Smooth muscle cell (in vitro differentiated cells): Measurements from ENCODE around the gene PRICKLE4. TPM values are rescaled to one million over a fixed set of nuclear protein-coding genes. Genes with fewer than 3 reads are reported as not detected.

Experiments
- DNase-seq: peaks from one replicate; lab custom pipeline; 2025; ENCODE audit not compliant: unreplicated experiment; lab: John Stamatoyannopoulos, UW
- H2AFZ ChIP-seq: fragments of 200-600 bp; sonication (generic); 2 replicates; pipeline ENCODE4 v1.6.0; 2016; ENCODE audit warnings: antibody characterized with exemption, low read depth, mild to moderate bottlenecking
- H3F3A ChIP-seq: fragments of 200-600 bp; sonication (generic); 2 replicates; pipeline ENCODE4 v1.6.0; 2017; ENCODE audit warnings: antibody characterized with exemption, low read depth
- H3K27ac ChIP-seq: fragments of 200-600 bp; sonication (generic); 2 replicates; pipeline ENCODE4 v1.5.1; 2016; ENCODE audit warnings: low read depth, mild to moderate bottlenecking
- H3K27me3 ChIP-seq: fragments of 200-600 bp; sonication (generic); 2 replicates; pipeline ENCODE4 v1.6.1; 2016; ENCODE audit warnings: low read depth, mild to moderate bottlenecking
- H3K36me3 ChIP-seq: fragments of 200-600 bp; sonication (generic); 2 replicates; pipeline ENCODE4 v1.5.1; 2016; ENCODE audit warnings: low read depth
- H3K4me1 ChIP-seq: fragments of 200-600 bp; sonication (generic); 2 replicates; pipeline ENCODE4 v1.5.1; 2016; ENCODE audit warnings: low read depth
- H3K4me2 ChIP-seq: fragments of 200-600 bp; sonication (generic); 2 replicates; pipeline ENCODE4 v1.6.0; 2016; ENCODE audit warnings: mild to moderate bottlenecking
- H3K4me3 ChIP-seq: fragments of 200-600 bp; sonication (generic); 2 replicates; pipeline ENCODE4 v1.5.1; 2016; ENCODE audit warnings: mild to moderate bottlenecking
- H3K79me2 ChIP-seq: fragments of 200-600 bp; sonication (generic); 2 replicates; pipeline ENCODE4 v1.6.0; 2016; ENCODE audit warnings: low read depth, mild to moderate bottlenecking
- H3K9ac ChIP-seq: fragments of 200-600 bp; sonication (generic); 2 replicates; pipeline ENCODE4 v1.6.0; 2016; ENCODE audit warnings: low read depth
- H3K9me3 ChIP-seq: fragments of 200-600 bp; sonication (generic); replicated peaks from 2 replicates; pipeline ENCODE4 v1.5.1; 2016; ENCODE audit warnings: low read depth
- H4K20me1 ChIP-seq: fragments of 200-600 bp; sonication (generic); 2 replicates; pipeline ENCODE4 v1.6.0; 2016; ENCODE audit warnings: low read depth
- CTCF ChIP-seq: fragments of 200-600 bp; sonication (generic); IDR thresholded peaks from 2 replicates; pipeline ENCODE4 v1.5.1; 2017; ENCODE audit warnings: borderline replicate concordance, mild to moderate bottlenecking, antibody characterized with exemption; ENCODE audit not compliant: insufficient read depth, poor library complexity, severe bottlenecking
- WGBS: methylation state at CpG from one replicate; pipeline ENCODE4 v1.1.7; 2016; ENCODE audit warnings: low lambda C conversion rate; 5-methylcytosine and 5-hydroxymethylcytosine counted together
- polyA plus RNA-seq: library from polyadenylated mRNA; unstranded; fragments of >200 nt; fragmentation: Nextera tagmentation; extraction: Ambion mirVana; gene quantifications from 2 replicates; pipeline ENCODE4 v1.2.1, GENCODE V29; 2016
- total RNA-seq: library from RNA; depleted of rRNA; stranded (reverse); fragments of >200 nt; gene quantifications from 2 replicates; pipeline ENCODE4 v1.2.3, GENCODE V29; 2014

The PRICKLE4 gene
- total and polyA plus RNA-seq, 2 experiments from 2014 or later: 2.0 TPM; not detected in 1

- H3K9ac ChIP-seq: no peak overlapping the region
- no peak for DNase-seq
- H3K79me2 ChIP-seq: no peaks in the 10 kb centered on the region
- H4K20me1 ChIP-seq: no peaks in the 10 kb centered on the region
- peaks cover 3% of the 10 kb centered on the region for H3K4me1 ChIP-seq
- H2AFZ ChIP-seq: no peak overlapping the region
- no peak overlapping the region for H3K4me2 ChIP-seq
- H3F3A ChIP-seq: no peaks in the 10 kb centered on the region
- no peaks in the 10 kb centered on the region for H3K36me3 ChIP-seq
- 94% methylated on average over 13 of the region's 13 CpGs for WGBS
- no peak overlapping the region for H3K27ac ChIP-seq
- TF ChIP-seq CTCF: no peak
- no peaks in the 10 kb centered on the region for H3K9me3 ChIP-seq
- no peaks in the 10 kb centered on the region for H3K27me3 ChIP-seq
- H3K4me3 ChIP-seq: no peak overlapping the region
These were observed 40.0 kb upstream of the PRICKLE4 start for GRCh38 chr6:41740366-41741162.

DNA sequence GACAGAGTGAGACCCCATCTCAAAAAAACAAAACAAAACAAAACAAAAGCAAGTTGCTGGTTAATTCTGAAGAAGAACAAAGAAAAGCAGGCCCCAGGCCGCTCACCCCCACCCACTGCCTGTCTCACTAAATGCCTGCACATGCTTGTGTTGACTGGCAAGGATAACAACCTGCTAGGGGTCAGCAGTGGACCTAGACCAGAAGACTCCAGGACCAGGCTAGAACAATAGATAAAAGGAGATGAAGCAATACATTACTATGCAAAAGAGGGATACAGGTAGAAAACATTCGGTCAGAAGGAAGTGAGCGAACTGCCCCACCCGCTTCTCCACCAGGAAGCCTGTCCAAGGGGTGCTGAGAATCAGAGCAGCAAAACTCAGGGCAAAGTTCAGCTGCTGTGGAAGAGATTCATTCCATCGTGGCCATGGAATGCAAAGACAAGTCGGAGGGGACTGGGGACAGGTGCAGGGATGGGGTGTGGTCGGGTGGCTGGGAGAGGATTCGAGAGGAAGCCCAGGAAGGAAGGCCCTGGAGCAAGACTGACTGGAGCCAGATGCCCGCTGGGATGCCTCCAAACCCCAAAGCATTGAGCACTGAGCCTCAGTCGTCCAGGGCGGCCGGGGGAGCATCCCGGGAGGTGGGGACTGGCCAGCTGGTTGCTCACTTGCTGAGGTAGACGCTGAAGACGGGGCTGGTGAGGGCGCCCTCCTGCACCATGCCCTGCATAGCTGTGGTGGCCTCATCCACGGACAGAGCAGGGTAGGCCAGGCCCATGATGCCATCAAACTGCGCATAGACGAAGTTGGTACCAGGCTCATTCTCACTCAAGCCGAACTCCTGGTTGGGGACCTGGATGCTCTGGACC lies 38.7 kb upstream of the PRICKLE4 start:
- H3K4me3 ChIP-seq: no peak overlapping the region
- H3F3A ChIP-seq: no peaks in the 10 kb centered on the region
- no peak overlapping the region for H2AFZ ChIP-seq
- no peaks in the 10 kb centered on the region for H3K79me2 ChIP-seq
- no peaks in the 10 kb centered on the region for H3K9me3 ChIP-seq
- H3K4me1 ChIP-seq: no peaks in the 10 kb centered on the region
- no peak overlapping the region for H3K9ac ChIP-seq
- no peak for DNase-seq
- 86% methylated on average over 20 of the region's 20 CpGs for WGBS
- no peak overlapping the region for H3K27ac ChIP-seq
- no peaks in the 10 kb centered on the region for H3K27me3 ChIP-seq
- TF ChIP-seq CTCF: no peak
- H3K36me3 ChIP-seq: no peaks in the 10 kb centered on the region
- no peak overlapping the region for H3K4me2 ChIP-seq
- no peaks in the 10 kb centered on the region for H4K20me1 ChIP-seq

DNA sequence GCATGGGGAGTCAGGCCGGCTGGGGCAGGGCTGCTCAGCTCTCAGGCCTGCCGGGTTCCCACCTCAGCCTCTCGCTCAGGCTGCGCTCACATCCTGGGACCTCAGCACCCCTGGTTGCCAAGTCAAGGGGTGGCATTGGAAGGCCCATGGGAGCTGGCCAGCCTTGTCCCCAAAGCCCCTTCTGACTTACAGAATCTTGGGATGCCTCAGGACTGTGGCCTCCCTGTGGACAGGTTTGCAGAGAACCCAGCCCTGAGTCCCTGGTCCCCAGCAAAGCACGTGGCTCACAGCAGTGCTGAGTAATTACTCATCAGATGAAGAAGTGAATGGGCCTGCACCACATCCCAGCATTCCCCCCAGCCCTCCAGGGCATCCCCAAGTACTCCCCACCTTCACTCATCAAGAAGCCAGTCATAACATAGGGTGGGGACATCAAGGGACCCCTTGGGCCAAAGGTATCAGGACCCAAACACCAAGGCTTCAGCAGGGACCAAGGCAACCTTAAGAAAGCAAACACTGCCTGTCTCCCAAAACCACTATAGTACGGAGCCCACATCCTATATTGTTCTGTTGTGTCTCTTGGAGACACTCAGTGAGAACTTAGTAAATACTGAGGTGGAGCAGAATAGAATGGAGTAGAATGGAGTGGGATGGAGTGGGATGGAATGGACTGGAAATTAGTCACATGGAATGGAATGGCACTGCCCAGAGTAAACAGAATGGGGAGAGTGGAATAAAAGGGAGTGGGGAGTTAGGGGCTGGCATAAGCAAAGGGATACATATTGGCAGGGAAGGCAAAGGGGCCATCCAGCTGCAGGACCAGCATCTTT lies 37.0 kb upstream of the PRICKLE4 start:
- H3K27ac ChIP-seq: no peak overlapping the region
- no peaks in the 10 kb centered on the region for H3K9me3 ChIP-seq
- 86% methylated on average over 6 of the region's 6 CpGs for WGBS
- H3F3A ChIP-seq: no peaks in the 10 kb centered on the region
- DNase-seq: no peak
- H3K36me3 ChIP-seq: no peaks in the 10 kb centered on the region
- TF ChIP-seq CTCF: no peak
- H3K4me1 ChIP-seq: no peaks in the 10 kb centered on the region
- no peak overlapping the region for H2AFZ ChIP-seq
- no peaks in the 10 kb centered on the region for H4K20me1 ChIP-seq
- H3K4me3 ChIP-seq: no peak overlapping the region
- H3K4me2 ChIP-seq: no peak overlapping the region
- no peak overlapping the region for H3K9ac ChIP-seq
- H3K79me2 ChIP-seq: no peaks in the 10 kb centered on the region
- H3K27me3 ChIP-seq: no peaks in the 10 kb centered on the region
